ENCODE data around the gene VPS26A. TPM values are rescaled to one million over a fixed set of nuclear protein-coding genes. Genes with fewer than 3 reads are reported as not detected.

The VPS26A gene
- total RNA-seq, 1 donor from 2014 or later, result 45.0 TPM

DNA sequence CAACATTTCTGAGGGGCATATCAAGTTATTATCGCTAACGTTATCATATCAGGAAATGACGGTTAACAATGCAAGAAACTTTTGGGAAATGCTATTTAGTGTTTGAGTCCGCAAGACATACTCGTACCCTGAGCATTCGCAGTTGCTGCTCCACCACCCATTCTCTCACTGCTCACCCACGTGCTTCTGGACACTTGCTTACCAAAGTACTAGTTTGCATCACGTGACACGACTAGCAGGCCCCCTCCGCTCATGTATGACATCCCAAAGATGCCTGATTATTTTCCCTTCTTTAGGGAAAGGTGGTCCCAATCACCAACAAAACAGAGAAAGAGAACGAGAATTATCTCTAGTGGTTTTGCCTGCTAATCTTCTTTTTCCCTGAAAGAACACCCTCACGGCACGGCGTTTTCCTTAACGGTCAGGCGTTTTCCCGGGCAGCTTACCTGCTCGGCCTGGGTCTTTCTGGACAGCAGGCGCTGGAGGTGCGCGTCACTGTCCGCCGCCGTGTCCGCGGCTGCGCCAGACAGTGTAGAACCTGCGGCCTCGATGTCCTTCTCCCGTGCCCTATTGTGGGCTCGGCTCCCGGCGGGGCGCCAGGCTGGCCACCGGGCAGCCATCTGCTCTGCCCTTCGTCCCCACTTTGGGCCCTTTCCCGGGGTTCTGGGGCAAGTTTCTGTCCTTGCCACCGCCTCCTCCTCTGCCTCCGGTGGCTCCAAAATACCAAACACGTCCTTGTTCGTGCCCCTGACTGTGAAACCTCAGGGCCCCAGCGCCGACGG is 56.0 kb downstream of the VPS26A start, which contains the start of gene SUPV3L1:
TSS of gene SUPV3L1 (plus strand) at position 492 of the 782 bp plus-strand sequence. CDS start at position 550, 58 bp downstream.
- TF ChIP-seq, protein P1, sequence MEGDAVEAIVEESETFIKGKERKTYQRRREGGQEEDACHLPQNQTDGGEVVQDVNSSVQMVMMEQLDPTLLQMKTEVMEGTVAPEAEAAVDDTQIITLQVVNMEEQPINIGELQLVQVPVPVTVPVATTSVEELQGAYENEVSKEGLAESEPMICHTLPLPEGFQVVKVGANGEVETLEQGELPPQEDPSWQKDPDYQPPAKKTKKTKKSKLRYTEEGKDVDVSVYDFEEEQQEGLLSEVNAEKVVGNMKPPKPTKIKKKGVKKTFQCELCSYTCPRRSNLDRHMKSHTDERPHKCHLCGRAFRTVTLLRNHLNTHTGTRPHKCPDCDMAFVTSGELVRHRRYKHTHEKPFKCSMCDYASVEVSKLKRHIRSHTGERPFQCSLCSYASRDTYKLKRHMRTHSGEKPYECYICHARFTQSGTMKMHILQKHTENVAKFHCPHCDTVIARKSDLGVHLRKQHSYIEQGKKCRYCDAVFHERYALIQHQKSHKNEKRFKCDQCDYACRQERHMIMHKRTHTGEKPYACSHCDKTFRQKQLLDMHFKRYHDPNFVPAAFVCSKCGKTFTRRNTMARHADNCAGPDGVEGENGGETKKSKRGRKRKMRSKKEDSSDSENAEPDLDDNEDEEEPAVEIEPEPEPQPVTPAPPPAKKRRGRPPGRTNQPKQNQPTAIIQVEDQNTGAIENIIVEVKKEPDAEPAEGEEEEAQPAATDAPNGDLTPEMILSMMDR (IDR thresholded peaks at IDR 0.05; ENCODE audit: insufficient read depth, low read length, poor library complexity, severe bottlenecking), result no peak

DNA sequence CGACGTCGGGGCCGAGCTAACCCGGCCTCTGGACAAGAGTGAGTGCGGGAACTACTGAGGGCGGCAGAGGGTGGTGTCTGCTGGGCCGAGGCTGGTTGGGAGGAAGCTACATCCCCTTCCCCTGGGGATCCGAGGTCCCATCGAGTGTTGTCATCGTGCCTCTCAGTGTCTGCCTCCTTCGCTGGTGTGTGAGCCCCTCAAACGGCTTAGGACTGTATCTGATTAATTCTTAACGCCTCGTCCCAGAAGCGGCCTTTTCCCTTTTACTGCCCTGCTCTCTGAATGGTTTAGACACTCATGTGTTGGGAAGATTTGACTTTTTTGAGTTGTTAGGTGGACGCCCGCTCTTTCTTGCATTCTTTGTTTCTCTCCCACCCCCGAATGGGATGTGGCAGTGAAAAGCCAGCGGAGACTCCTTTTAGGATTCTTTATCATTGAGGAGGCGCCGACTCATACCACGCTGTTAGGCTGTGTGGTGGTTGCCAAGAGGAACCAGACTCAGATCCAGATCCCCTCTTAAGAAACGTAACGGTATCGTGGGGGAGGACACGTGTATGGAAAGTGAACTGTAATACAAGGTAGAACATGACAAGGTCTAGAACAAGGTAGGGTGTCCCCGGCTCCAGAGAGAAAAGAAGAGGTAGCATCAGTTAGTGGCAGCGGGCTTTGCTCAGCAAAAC is 56.7 kb downstream of the VPS26A start:
- TF ChIP-seq, protein P1 (IDR thresholded peaks at IDR 0.05; ENCODE audit: insufficient read depth, low read length, poor library complexity, severe bottlenecking), result no peak
- Histone ChIP-seq H3K36me3 (ENCODE audit: control insufficient read depth, insufficient read depth, low read length) (no peaks in the 10 kb centered on the region), H3K4me3 (ENCODE audit: low read depth, low read length) (peak overlapping the region; percentile 92), H3K27me3 (ENCODE audit: control insufficient read depth, insufficient read depth, low read length) (no peaks in the 10 kb centered on the region)
- DNase-seq (ENCODE audit: low read depth), result no peak

More for the DNA sequence above, 56.0 kb downstream of the VPS26A start, which contains the start of gene SUPV3L1:
- Histone ChIP-seq H3K4me3 (ENCODE audit: low read depth, low read length) (peak within 1 kb of the TSS; percentile 92), H3K27me3 (ENCODE audit: control insufficient read depth, insufficient read depth, low read length) (no peaks in the 10 kb centered on the region), H3K36me3 (ENCODE audit: control insufficient read depth, insufficient read depth, low read length) (no peaks in the 10 kb centered on the region)
- DNase-seq (ENCODE audit: low read depth), result peak; percentile 97

GRCh38 chr10:69181433-69181832 is 57.5 kb downstream of the VPS26A start:
- Histone ChIP-seq H3K36me3 (ENCODE audit: control insufficient read depth, insufficient read depth, low read length) (no peaks in the 10 kb centered on the region), H3K4me3 (ENCODE audit: low read depth, low read length) (peak overlapping the region; percentile 92), H3K27me3 (ENCODE audit: control insufficient read depth, insufficient read depth, low read length) (no peaks in the 10 kb centered on the region)
- DNase-seq (ENCODE audit: low read depth), result no peak
- TF ChIP-seq, protein P1 (IDR thresholded peaks at IDR 0.05; ENCODE audit: insufficient read depth, low read length, poor library complexity, severe bottlenecking), result no peak

DNA sequence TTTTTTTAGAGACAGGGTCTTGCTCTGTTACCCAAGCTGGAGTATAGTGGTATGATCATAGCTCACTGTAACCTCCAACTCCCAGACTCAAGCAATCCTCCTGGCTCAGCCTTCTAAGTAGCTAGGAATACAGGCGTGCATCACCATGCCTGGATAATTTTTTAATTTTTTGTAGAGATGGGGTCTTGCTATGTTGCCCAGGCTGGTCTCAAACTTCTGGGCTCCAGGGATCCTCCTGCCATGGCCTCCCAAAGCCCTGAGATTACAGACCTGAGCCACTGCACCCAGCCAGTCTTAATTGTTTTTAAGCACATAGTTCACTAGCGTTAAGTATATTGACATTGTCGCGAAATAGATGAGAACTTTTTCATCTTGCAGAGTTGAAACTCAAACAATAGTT is 58.0 kb downstream of the VPS26A start:
- DNase-seq (ENCODE audit: low read depth), result no peak
- TF ChIP-seq, protein P1 (IDR thresholded peaks at IDR 0.05; ENCODE audit: insufficient read depth, low read length, poor library complexity, severe bottlenecking), result no peak
- H3K27me3 ChIP-seq (ENCODE audit: control insufficient read depth, insufficient read depth, low read length), result no peaks in the 10 kb centered on the region
- H3K36me3 ChIP-seq (ENCODE audit: control insufficient read depth, insufficient read depth, low read length), result no peaks in the 10 kb centered on the region
- H3K4me3 ChIP-seq (ENCODE audit: low read depth, low read length), result no peak overlapping the region

DNA sequence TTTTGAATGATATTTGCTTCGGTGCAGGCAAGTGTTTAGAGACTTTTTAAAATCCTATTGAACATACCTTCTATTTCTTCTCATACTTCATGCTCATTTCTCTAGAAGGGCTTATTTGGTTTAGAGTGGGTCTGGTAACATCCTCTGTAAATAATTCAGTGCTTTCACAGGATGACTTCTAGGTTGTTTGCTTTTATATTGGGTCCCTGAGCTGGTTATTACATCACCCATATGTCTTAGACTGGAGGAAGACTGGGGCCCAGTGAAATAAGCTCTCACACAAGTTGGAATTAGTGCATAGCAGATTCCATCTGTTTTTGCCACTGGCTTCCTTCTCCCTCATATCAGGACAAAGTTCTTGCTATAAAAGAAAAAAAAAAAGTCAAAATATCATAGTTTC is 62.5 kb downstream of the VPS26A start:
- TF ChIP-seq, protein P1 (IDR thresholded peaks at IDR 0.05; ENCODE audit: insufficient read depth, low read length, poor library complexity, severe bottlenecking), result no peak
- Histone ChIP-seq H3K36me3 (ENCODE audit: control insufficient read depth, insufficient read depth, low read length) (no peaks in the 10 kb centered on the region), H3K27me3 (ENCODE audit: control insufficient read depth, insufficient read depth, low read length) (no peaks in the 10 kb centered on the region), H3K4me3 (ENCODE audit: low read depth, low read length) (no peak overlapping the region)
- no peak for DNase-seq (ENCODE audit: low read depth)

All from kidney epithelial cell (primary cell).